ENCODE data around the gene PPIA.
A peak's percentile ranks its signal among the peaks of the same experiment; 100 is the strongest.
"Not testable (repeated sequence)": the region's sequence is repeated elsewhere in the genome, so short reads cannot be mapped to it uniquely, and the experiment has no call there.

PPIA gene

GRCh38 chr7:44803828-44804519 is 7.5 kb downstream of the PPIA start:
- TF ChIP-seq POLR2AphosphoS5 (IDR thresholded peaks at IDR 0.05; ENCODE audit: low read depth): peak; percentile 27; the same call in 1 of the 2 replicates

GRCh38 chr7:44805950-44806349 is 9.5 kb downstream of the PPIA start:
- TF ChIP-seq CTCF (IDR thresholded peaks at IDR 0.05; ENCODE audit: insufficient read depth, low read length) (no peak), REST (IDR thresholded peaks at IDR 0.05; ENCODE audit: insufficient replicate concordance, low read depth) (no peak), GABPA (IDR thresholded peaks at IDR 0.05; ENCODE audit: low read depth) (no peak), POLR2AphosphoS5 (IDR thresholded peaks at IDR 0.05; ENCODE audit: low read depth) (no peak), SPI1 (IDR thresholded peaks at IDR 0.05; ENCODE audit: borderline replicate concordance, low read depth) (no peak)
- H3K27me3 ChIP-seq (ENCODE audit: insufficient read depth, poor library complexity, severe bottlenecking): no peaks in the 10 kb centered on the region
- no peak overlapping the region for H3K4me3 ChIP-seq (replicated peaks; ENCODE audit: insufficient read depth, low read length)
- DNase-seq (ENCODE audit: low read depth in 1 of 2, low spot score in 1 of 2): no peak
- no peak overlapping the region for H3K27ac ChIP-seq (replicated peaks)

More at GRCh38 chr7:44803828-44804519, 7.5 kb downstream of the PPIA start:
- H3K27me3 ChIP-seq (ENCODE audit: insufficient read depth, poor library complexity, severe bottlenecking); DNase-seq (ENCODE audit: low read depth in 1 of 2, low spot score in 1 of 2); H3K4me3 ChIP-seq (replicated peaks; ENCODE audit: insufficient read depth, low read length); H3K27ac ChIP-seq (replicated peaks): not testable (repeated sequence)

GRCh38 chr7:44808914-44809393 is 12.5 kb downstream of the PPIA start:
- Histone ChIP-seq H3K27me3 (ENCODE audit: insufficient read depth, poor library complexity, severe bottlenecking) (no peaks in the 10 kb centered on the region), H3K27ac (replicated peaks) (no peak overlapping the region), H3K4me3 (replicated peaks; ENCODE audit: insufficient read depth, low read length) (no peak overlapping the region)
- no peak for DNase-seq (ENCODE audit: low read depth in 1 of 2, low spot score in 1 of 2)
- TF ChIP-seq CTCF (IDR thresholded peaks at IDR 0.05; ENCODE audit: insufficient read depth, low read length) (no peak), REST (IDR thresholded peaks at IDR 0.05; ENCODE audit: insufficient replicate concordance, low read depth) (no peak), POLR2AphosphoS5 (IDR thresholded peaks at IDR 0.05; ENCODE audit: low read depth) (no peak), GABPA (IDR thresholded peaks at IDR 0.05; ENCODE audit: low read depth) (no peak), SPI1 (IDR thresholded peaks at IDR 0.05; ENCODE audit: borderline replicate concordance, low read depth) (no peak)

GRCh38 chr7:44811093-44811492 is 14.6 kb downstream of the PPIA start:
- Histone ChIP-seq H3K27ac (replicated peaks) (no peak overlapping the region), H3K4me3 (replicated peaks; ENCODE audit: insufficient read depth, low read length) (no peak overlapping the region), H3K27me3 (ENCODE audit: insufficient read depth, poor library complexity, severe bottlenecking) (no peaks in the 10 kb centered on the region)
- TF ChIP-seq REST (IDR thresholded peaks at IDR 0.05; ENCODE audit: insufficient replicate concordance, low read depth) (no peak), GABPA (IDR thresholded peaks at IDR 0.05; ENCODE audit: low read depth) (no peak), SPI1 (IDR thresholded peaks at IDR 0.05; ENCODE audit: borderline replicate concordance, low read depth) (no peak), CTCF (IDR thresholded peaks at IDR 0.05; ENCODE audit: insufficient read depth, low read length) (no peak), POLR2AphosphoS5 (IDR thresholded peaks at IDR 0.05; ENCODE audit: low read depth) (no peak)
- no peak for DNase-seq (ENCODE audit: low read depth in 1 of 2, low spot score in 1 of 2)

All from HL-60 (cell line).